HL-60 (cell line): Measurements from ENCODE around the gene FANCI.

Experiments
- CTCF ChIP-seq: IDR thresholded peaks from one replicate; pipeline ENCODE4 v1.5.1; 2011; ENCODE audit warnings: low read length, control low read depth, inconsistent platforms; ENCODE audit not compliant: insufficient read depth
- GABPA ChIP-seq: IDR thresholded peaks from 2 replicates; pipeline ENCODE4 v1.6.1; 2012; ENCODE audit warnings: low read depth
- POLR2AphosphoS5 ChIP-seq: IDR thresholded peaks from 2 replicates; pipeline ENCODE4 v1.6.1; 2012; ENCODE audit warnings: low read depth
- REST ChIP-seq: IDR thresholded peaks from 2 replicates; pipeline ENCODE4 v1.6.1; 2012; ENCODE audit warnings: low read depth; ENCODE audit not compliant: insufficient replicate concordance

- TF ChIP-seq CTCF (no peak), POLR2AphosphoS5 (no peak), REST (no peak), GABPA (no peak)
These were observed 16.4 kb upstream of the FANCI start for GRCh38 chr15:89227425-89227824.
